ENCODE results near the gene MCF2L2.

DNA sequence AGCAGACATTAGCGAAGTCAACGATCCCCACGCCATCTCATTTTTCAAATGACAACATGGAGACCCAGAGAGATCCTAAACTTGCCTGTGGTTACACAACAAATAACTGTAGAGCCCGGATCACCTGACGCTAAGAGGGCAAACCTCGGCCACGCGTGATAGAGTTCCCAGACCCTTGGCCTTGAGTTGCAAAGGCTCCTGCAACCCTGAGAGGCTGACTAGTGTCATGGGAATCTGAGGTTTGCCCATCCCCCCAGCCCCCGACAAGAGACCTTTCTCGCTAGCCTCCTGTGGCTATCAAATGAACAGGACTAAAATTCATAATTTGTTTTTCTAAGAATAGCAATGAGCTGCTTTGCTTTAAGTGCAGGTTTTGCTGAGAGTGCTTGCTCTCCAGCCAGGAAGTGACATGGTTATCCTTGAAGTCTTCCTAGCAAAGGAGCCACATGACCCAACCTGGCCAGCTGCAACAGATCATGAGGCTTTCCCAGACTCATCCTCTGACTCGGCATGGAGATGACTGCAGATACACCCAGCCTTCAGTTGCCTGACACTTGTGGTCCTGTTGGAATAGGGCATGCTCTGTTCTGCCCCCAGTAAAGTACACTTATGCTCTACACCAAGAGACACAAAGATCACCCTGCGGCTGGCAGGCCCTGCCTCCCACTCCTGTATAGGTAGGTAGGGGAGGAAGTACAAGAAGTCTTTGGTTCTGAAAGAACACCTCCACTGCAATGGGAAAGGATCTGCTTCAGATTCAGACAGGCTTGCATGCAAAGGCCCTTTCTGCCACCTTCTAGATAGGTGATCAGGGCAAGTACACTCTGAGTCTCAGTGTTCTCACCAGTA is 36.0 kb downstream of the MCF2L2 start:
- TF ChIP-seq, protein P1, sequence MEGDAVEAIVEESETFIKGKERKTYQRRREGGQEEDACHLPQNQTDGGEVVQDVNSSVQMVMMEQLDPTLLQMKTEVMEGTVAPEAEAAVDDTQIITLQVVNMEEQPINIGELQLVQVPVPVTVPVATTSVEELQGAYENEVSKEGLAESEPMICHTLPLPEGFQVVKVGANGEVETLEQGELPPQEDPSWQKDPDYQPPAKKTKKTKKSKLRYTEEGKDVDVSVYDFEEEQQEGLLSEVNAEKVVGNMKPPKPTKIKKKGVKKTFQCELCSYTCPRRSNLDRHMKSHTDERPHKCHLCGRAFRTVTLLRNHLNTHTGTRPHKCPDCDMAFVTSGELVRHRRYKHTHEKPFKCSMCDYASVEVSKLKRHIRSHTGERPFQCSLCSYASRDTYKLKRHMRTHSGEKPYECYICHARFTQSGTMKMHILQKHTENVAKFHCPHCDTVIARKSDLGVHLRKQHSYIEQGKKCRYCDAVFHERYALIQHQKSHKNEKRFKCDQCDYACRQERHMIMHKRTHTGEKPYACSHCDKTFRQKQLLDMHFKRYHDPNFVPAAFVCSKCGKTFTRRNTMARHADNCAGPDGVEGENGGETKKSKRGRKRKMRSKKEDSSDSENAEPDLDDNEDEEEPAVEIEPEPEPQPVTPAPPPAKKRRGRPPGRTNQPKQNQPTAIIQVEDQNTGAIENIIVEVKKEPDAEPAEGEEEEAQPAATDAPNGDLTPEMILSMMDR (conservative IDR thresholded peaks at IDR 0.05), result no peak
- TF ChIP-seq EZH2 (IDR thresholded peaks at IDR 0.05; ENCODE audit: low read depth), result no peak
